Measurements from ENCODE around the gene MBD3.
"Not testable (repeated sequence)": the region's sequence is repeated elsewhere in the genome, so short reads cannot be mapped to it uniquely, and the experiment has no call there.

Gene MBD3

DNA sequence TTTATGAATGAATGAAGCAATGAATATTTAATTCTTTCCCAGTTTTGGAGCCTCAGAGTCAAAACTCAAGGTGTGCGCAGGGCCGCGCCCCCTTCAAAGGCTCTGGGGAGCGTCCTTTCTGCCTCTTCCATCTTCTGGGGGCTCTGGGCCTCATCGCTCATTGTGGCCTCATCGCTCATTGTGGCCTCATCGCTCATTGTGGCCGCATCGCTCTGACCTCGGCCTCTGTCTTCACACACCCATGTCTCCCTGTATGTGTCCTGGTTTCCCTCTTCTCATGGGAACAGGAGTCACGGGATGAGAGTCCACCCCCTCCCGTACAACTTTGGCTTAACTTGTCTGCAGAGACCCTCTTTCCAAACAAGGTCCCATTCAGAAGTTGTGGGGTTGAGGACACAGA is 21.3 kb downstream of the MBD3 start:
- no peak for DNase-seq (ENCODE audit: low spot score)

DNA sequence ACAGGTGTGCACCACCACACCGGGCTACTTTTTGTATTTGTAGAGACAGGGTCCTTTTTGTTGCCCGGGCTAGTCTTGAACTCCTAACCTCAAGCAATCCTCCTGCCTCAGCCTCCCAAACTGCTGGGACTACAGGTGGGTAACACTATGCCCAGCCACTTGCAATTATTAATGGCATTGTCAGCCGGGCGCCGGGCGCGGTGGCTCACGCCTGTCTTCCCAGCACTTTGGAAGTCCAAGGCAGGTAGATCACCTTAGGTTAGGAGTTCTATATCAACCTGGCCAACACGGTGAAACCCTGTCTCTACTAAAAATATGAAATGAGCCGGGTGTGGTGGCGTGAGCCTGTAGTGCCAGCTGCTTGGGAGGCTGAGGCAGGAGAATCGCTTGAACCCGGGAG is 21.8 kb downstream of the MBD3 start:
- no peak for DNase-seq (ENCODE audit: low spot score)

DNA sequence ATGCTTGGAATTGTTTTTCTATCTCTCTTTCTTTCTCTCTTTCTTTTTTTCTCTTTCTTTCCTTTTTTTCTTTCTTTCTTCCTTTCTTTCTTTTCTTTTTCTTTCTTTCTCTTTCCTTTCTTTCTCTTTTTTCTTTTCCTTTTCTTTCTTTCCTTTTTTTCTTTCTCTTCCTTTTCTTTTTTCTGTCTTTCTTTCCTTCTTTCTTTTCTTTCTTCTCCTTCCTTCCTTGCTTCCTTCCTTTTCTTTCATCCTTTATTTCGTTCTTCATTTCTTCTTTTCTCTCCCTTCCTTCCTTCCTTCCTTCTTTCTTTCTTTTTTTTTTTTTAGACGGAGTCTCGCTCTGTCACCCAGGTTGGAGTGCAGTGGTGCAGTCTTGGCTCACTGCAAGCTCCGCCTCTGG is 22.7 kb downstream of the MBD3 start:
- DNase-seq (ENCODE audit: low spot score) = no peak

- peak; percentile 80 for DNase-seq (ENCODE audit: low spot score)
Measured at GRCh38 chr19:1568320-1569019, 24.2 kb downstream of the MBD3 start, which contains the start of gene MEX3D. Gene MEX3D, minus strand, starts transcription at chr19:1568325. Its CDS starts 267 bp downstream, at chr19:1568058.

GRCh38 chr19:1567848-1568227 is 24.8 kb downstream of the MBD3 start:
- no peak for DNase-seq (ENCODE audit: low spot score)

- DNase-seq (ENCODE audit: low spot score) = no peak
Measured at GRCh38 chr19:1567116-1567847, 25.4 kb downstream of the MBD3 start.

- peak; percentile 90 for DNase-seq (ENCODE audit: low spot score)
Measured at GRCh38 chr19:1566392-1567115, 26.1 kb downstream of the MBD3 start.

GRCh38 chr19:1563251-1563650 is 29.4 kb downstream of the MBD3 start:
- no peak for DNase-seq (ENCODE audit: low spot score)

- no peak for DNase-seq (ENCODE audit: low spot score)
Measured at GRCh38 chr19:1561236-1561842, 31.3 kb downstream of the MBD3 start.

GRCh38 chr19:1560286-1560882 is 32.3 kb downstream of the MBD3 start:
- no peak for DNase-seq (ENCODE audit: low spot score)

- DNase-seq (ENCODE audit: low spot score) = no peak
Measured at GRCh38 chr19:1558552-1558951, 34.1 kb downstream of the MBD3 start.

DNA sequence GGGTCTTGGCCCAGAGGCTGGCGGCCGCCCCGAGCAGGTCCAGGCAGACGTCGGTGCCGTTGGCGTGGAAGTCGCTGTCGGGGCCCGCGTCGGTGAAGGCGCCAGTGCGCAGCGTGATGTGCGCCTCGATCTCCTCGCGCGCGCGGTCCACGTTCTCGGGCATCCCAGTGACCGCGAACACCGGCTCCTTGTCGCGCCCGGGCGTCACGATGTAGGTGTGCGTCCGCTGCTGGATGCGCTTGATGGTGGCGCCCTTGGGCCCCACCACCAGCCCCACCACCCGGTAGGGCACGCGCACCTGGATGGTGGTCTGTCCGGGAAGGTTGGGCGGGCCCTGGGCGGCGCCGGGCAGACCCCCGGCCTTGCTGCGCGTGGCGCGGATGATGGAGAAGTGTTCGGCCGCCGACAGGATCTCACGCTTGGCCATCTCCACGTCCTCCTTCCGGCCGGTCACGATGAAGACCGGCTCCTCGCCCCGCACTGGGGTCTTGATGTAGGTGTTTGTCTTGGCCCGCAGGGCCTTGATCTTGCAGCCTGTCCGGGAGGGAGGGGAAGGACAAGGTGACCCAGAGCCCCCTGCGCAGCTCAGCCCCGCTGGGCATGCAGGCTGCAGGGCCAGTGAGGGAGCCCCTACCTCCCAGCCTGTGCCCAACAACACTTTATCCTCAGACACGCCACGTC is 36.1 kb downstream of the MBD3 start:
- DNase-seq (ENCODE audit: low spot score) = no peak

DNA sequence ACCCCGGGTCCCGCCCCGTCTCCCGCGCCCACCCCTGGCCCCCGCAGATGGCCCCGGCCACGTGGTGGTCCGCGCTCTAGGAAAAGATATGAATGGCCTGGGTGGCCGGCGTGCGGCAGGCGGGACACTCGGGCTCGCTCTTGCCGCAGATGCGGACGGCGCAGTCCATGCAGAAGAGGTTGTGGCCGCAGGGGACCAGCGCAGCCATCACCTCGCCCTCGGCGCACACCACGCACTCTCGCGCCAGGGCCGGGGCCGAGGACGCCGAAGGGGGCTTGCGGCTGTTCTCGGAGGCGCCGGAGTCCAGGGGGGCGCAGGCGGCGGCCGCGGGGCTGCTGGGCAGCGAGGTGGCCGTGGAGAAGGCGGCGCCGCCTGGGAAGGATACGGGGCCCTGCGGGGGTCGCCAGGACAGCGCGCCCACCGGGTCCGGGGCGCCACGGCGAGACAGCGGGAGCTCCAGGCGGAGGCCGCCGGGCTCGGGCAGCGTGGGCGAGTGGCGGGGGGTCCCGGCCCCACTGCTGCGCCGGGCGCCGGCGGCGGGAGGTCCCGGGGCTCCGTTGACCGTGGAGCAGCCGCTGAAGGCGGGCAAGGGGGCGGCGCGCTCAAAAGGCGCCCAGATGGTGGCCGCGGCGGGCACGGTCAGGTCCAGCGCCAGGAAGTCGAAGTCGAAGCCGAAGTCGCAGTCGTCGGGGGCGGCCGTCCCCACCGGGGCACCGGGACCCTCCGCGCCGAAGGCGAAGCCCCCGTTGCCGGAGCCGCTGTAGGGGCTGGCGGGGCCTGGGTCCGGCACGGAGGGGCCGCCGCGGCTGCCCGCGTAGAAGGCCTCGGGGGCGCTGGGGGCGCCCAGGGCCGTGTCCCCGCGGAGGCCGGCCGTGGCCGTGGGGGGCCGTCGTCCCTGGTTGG is 36.9 kb downstream of the MBD3 start:
- DNase-seq (ENCODE audit: low spot score) = no peak

DNA sequence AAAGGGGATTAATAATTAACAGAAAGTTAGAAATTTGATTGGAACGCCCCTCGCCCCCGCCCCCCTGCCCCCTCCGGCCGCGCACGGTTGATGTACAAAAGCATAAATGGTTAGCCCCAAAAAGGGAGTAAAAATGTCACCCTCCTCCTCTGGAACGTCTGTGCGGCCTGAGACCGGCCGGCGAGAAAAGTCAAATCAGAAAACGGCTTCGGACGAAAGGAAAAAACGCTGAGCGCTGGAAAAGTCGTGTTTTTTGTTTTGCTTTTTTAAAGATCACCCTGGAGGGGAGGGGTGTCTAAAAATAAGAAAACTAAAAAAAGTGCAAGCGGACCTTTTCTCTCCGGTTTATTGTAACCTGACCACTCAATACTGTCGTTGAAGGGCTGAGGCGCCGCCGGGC is 37.7 kb downstream of the MBD3 start:
- DNase-seq (ENCODE audit: low spot score) = no peak

DNA sequence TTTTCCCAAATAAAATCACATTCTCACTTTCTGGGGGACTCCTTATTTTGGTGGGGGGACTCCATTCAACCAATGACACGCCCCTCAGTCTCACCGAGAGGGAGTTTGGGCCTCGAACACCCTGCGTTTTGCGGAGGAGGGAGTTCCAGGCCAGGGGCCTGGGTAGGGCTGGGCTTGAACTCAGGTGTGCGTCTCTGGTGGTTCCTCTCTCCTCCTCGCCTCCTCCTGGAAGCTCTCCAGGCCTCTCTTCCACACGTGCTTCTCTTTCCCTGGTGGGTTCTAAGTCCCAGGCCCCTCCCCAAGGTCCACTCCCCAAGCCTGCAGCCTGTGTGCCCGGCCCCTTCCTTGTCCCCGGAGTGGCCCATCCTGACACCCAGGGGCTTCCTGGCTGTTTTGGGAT is 39.2 kb downstream of the MBD3 start:
- no peak for DNase-seq (ENCODE audit: low spot score)

DNA sequence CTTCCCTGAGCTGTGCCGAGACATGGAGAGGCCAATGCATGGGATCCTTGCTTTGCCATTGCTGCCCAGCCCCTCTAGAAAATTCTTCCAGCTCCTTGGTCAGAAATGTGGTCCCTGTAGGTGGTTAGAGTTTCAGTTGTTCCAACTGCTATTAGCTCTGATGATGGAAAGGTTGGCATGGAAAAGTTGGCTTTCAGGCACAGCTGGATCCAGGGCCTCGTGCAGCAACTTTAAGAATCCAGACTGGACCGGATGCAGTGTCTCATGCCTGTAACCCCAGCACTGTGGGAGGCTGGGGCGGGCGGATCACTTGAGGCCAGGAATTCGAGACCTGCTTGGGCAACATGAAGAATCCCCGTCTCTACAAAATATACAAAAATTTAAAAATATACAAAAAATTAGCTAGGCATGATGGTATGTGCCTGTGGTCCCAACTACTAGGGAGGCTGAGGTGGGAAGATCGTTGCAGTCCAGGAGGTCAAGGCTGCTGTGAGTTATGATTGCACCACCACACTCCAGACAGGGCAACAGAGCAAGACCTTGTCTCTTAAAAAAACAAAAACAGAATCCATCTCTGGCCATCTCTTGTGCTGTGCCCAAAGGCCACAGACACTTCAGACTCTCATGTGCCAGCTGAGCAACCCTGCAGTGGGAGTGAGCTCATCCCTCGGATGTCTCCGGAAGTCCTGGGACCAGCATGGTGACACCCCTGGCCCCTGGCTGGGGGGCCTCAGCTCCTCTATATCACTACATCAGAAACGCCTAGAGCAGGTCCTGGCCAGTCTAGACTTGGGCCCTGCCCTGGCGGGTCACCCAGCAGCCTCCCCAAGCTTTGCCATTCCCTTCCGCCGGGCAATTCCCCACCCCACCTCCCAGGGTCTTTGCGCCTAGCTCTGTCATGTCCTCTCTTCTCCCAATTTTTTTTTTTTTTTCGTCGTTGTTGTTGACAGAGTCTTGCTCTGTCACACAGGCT is 41.3 kb downstream of the MBD3 start:
- DNase-seq (ENCODE audit: low spot score) = no peak

DNA sequence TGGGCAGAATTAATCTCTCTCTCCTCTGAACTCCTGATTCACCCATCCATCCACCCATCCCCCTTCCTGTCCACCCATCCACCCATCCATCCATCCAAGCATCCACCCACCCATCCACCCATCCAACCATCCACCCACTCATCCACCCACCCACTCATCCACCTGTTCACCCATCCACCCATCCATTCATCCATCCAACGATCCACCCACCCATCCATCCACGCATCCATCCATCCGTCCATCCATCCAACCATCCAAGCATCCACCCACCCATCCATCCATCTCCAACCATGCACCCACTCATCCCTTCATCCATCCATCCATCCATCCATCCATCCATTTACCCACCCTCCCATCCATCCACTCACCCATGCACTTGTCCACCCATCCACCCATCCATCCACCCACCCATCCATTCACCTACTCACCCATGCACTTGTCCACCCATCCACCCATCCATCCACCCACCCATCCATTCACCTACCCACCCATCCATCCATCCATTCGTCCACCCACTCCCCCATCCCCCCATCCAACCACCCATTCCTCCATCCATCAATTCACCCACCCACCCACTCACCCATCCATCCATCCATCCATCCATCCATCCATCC is 43.2 kb downstream of the MBD3 start:
- no peak for DNase-seq (ENCODE audit: low spot score)

DNA sequence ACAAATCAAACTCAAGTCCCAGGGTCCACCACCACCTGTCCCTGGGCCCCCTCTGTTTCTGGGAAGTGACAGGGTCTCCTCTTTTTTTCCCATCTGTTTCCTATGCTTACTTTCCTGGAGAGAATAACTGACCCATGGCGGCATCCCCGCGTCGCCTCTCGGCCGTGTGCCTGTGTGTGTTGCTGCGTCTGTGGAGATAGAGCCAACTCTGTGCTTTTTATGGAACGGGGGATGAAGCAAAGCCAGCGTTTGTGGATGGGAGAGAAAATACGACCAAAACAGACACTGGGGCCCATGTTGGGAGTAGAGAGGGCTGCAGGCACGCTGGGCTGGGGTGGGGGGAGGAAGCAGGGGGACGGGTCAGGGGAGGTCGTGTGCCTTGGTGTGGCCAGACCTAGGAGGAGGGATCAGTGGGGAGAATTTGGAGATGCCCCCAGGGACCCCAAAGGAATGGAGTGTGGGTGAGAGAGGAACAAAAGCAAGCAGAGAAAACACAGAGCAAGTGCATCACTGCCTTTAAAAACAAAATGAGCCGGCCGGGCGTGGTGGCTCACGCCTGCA is 52.2 kb downstream of the MBD3 start:
- DNase-seq (ENCODE audit: low spot score) = no peak

- DNase-seq (ENCODE audit: low spot score) = not testable (repeated sequence)
Measured at GRCh38 chr19:1539749-1540148, 52.9 kb downstream of the MBD3 start.

All from left forelimb (tissue), 1 donor.